Measurements from ENCODE around the gene SPAG17.

The SPAG17 gene

GRCh38 chr1:118115567-118116295 lies 69.3 kb downstream of the SPAG17 start:
- TF ChIP-seq EP300 (IDR thresholded peaks at IDR 0.05; ENCODE audit: borderline replicate concordance) (no peak), REST (IDR thresholded peaks at IDR 0.05; ENCODE audit: low read depth) (no peak), CEBPB (IDR thresholded peaks at IDR 0.05) (no peak), EGR1 (IDR thresholded peaks at IDR 0.05) (no peak), CREB1 (IDR thresholded peaks at IDR 0.05; ENCODE audit: low read depth) (no peak)

- TF ChIP-seq NFIC (IDR thresholded peaks at IDR 0.05), result no peak
- no peak for TF ChIP-seq CEBPB (IDR thresholded peaks at IDR 0.05)
- TF ChIP-seq EGR1 (IDR thresholded peaks at IDR 0.05), result no peak
- TF ChIP-seq TEAD4 (IDR thresholded peaks at IDR 0.05), result no peak
- TF ChIP-seq EP300 (IDR thresholded peaks at IDR 0.05; ENCODE audit: borderline replicate concordance), result no peak
- no peak for TF ChIP-seq USF1 (IDR thresholded peaks at IDR 0.05)
- no peak for TF ChIP-seq TAF1 (IDR thresholded peaks at IDR 0.05; ENCODE audit: low read depth)
- TF ChIP-seq TCF12 (IDR thresholded peaks at IDR 0.05; ENCODE audit: low read depth), result no peak
- no peak for TF ChIP-seq ZBTB7A (IDR thresholded peaks at IDR 0.05; ENCODE audit: low read depth)
- TF ChIP-seq FOXM1 (IDR thresholded peaks at IDR 0.05; ENCODE audit: borderline replicate concordance, low read depth), result no peak
- TF ChIP-seq RAD21 (IDR thresholded peaks at IDR 0.05; ENCODE audit: low read depth), result no peak
- no peak for TF ChIP-seq REST (IDR thresholded peaks at IDR 0.05; ENCODE audit: low read depth)
- no peak for TF ChIP-seq YY1 (IDR thresholded peaks at IDR 0.05; ENCODE audit: low read depth)
- TF ChIP-seq MAX (IDR thresholded peaks at IDR 0.05), result no peak
- TF ChIP-seq CREB1 (IDR thresholded peaks at IDR 0.05; ENCODE audit: low read depth), result no peak
These were observed 71.8 kb downstream of the SPAG17 start for GRCh38 chr1:118113261-118113660.

GRCh38 chr1:118110580-118110979 lies 74.4 kb downstream of the SPAG17 start:
- no peak for TF ChIP-seq REST (IDR thresholded peaks at IDR 0.05; ENCODE audit: low read depth)
- no peak for TF ChIP-seq TAF1 (IDR thresholded peaks at IDR 0.05; ENCODE audit: low read depth)
- TF ChIP-seq USF1 (IDR thresholded peaks at IDR 0.05), result no peak
- no peak for TF ChIP-seq TCF12 (IDR thresholded peaks at IDR 0.05; ENCODE audit: low read depth)
- TF ChIP-seq MAX (IDR thresholded peaks at IDR 0.05), result no peak
- no peak for TF ChIP-seq CREB1 (IDR thresholded peaks at IDR 0.05; ENCODE audit: low read depth)
- TF ChIP-seq NFIC (IDR thresholded peaks at IDR 0.05), result no peak
- TF ChIP-seq ZBTB7A (IDR thresholded peaks at IDR 0.05; ENCODE audit: low read depth), result no peak
- no peak for TF ChIP-seq FOXM1 (IDR thresholded peaks at IDR 0.05; ENCODE audit: borderline replicate concordance, low read depth)
- TF ChIP-seq EGR1 (IDR thresholded peaks at IDR 0.05), result no peak
- TF ChIP-seq TEAD4 (IDR thresholded peaks at IDR 0.05), result no peak
- TF ChIP-seq RAD21 (IDR thresholded peaks at IDR 0.05; ENCODE audit: low read depth), result no peak

- TF ChIP-seq FOXM1 (IDR thresholded peaks at IDR 0.05; ENCODE audit: borderline replicate concordance, low read depth) (no peak), CEBPB (IDR thresholded peaks at IDR 0.05) (no peak), TEAD4 (IDR thresholded peaks at IDR 0.05) (no peak), REST (IDR thresholded peaks at IDR 0.05; ENCODE audit: low read depth) (no peak), MAX (IDR thresholded peaks at IDR 0.05) (no peak)
These were observed 80.1 kb downstream of the SPAG17 start for GRCh38 chr1:118104951-118105350.

Measured in Ishikawa (cell line).